B cell (primary cell): Measurements from ENCODE around the gene PLPPR3.

Experiments
- EZH2 ChIP-seq: IDR thresholded peaks from 2 replicates; pipeline ENCODE4 v1.6.1; 2012; ENCODE audit warnings: borderline replicate concordance, low read depth, mild to moderate bottlenecking, moderate library complexity, low read length; ENCODE audit not compliant: insufficient read depth, poor library complexity, severe bottlenecking
- TF ChIP-seq, protein P1 (sequence below): fragments of 200-600 bp; IDR thresholded peaks from one replicate; pipeline ENCODE4 v1.8.0; 2022; ENCODE audit warnings: antibody characterized with exemption, mild to moderate bottlenecking

DNA sequence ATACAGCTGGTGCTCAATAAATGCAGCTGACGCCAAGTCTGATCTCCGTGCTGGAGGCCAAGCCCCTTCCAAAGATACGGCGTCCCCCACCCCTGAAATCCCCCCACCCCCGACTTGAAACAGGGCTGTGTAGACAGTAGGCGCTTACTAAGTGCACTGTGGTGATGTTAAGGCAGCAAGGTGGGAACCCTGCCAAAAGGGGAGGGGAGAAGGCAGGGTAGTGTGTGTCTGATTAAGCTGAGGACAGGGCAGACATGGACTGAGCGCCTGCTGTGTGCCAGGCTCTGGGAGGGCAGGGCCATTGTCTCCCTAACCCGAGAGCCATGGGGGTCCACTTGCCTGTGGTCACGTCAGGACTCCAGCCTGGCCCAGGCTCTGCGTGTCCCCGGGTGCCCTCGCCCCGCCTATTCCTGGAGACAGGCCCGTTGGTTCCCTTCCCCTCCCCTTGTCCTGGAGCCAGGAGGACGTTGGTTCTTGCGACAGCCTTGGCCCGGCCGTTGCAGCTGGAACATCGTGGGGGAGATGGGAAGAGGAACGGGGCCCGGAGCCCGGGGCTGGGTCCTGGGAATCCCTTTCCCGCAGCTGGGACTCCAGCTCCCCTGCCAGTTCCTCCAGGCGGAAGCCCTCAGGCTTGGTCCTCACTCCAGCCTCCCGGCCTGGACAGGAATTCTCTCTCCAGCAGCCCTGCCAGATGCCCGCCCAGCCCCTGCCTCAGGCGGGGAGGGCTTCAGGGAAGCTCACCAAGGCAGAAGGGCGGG lies 28.6 kb upstream of the PLPPR3 start:
- TF ChIP-seq, protein P1, sequence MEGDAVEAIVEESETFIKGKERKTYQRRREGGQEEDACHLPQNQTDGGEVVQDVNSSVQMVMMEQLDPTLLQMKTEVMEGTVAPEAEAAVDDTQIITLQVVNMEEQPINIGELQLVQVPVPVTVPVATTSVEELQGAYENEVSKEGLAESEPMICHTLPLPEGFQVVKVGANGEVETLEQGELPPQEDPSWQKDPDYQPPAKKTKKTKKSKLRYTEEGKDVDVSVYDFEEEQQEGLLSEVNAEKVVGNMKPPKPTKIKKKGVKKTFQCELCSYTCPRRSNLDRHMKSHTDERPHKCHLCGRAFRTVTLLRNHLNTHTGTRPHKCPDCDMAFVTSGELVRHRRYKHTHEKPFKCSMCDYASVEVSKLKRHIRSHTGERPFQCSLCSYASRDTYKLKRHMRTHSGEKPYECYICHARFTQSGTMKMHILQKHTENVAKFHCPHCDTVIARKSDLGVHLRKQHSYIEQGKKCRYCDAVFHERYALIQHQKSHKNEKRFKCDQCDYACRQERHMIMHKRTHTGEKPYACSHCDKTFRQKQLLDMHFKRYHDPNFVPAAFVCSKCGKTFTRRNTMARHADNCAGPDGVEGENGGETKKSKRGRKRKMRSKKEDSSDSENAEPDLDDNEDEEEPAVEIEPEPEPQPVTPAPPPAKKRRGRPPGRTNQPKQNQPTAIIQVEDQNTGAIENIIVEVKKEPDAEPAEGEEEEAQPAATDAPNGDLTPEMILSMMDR: no peak
- no peak for TF ChIP-seq EZH2
